CD4-positive, alpha-beta memory T cell (primary cell): ENCODE measurements around the gene PPM1N. TPM values are rescaled to one million over a fixed set of nuclear protein-coding genes. Genes with fewer than 3 reads are reported as not detected.

Experiments
- CTCF ChIA-PET: fragments of 350-600 bp; sonication (Branson Sonifier 250); formaldehyde crosslinking; loops from one replicate; lab custom pipeline; 2021; ENCODE audit warnings: inconsistent platforms; ENCODE audit not compliant: partially characterized antibody; lab: Charles Lee
- POLR2A ChIA-PET: fragments of 350-600 bp; sonication (Branson Sonifier 250); formaldehyde crosslinking; loops from one replicate; lab custom pipeline; 2021; ENCODE audit not compliant: partially characterized antibody; lab: Charles Lee
- DNase-seq, 5 donors: peaks; one replicate each; pipeline versions ENCODE4 v3.0.0 to v3.0.0-alpha.2; 2020 to 2022; ENCODE audit warnings: mixed read lengths in 1 of 5
- H3K27ac ChIP-seq: one replicate; pipeline ENCODE4 v1.7.0; 2013; ENCODE audit warnings: low read depth, low read length
- H3K27me3 ChIP-seq: 2 replicates; pipeline ENCODE4 v1.7.0; 2013; ENCODE audit warnings: mild to moderate bottlenecking, low read length, moderate library complexity; ENCODE audit not compliant: insufficient read depth
- H3K36me3 ChIP-seq: 2 replicates; pipeline ENCODE4 v1.7.0; 2013; ENCODE audit warnings: mild to moderate bottlenecking, low read length, moderate library complexity; ENCODE audit not compliant: insufficient read depth
- H3K4me1 ChIP-seq: 2 replicates; pipeline ENCODE4 v1.7.0; 2013; ENCODE audit warnings: mild to moderate bottlenecking, low read length, moderate library complexity; ENCODE audit not compliant: insufficient read depth
- H3K4me3 ChIP-seq, 2 donors: one replicate each; pipeline ENCODE4 v1.7.0; 2013; ENCODE audit warnings: low read length in 2 of 2, mild to moderate bottlenecking in 1 of 2
- H3K9me3 ChIP-seq, 2 donors: one replicate each; pipeline ENCODE4 v1.7.0; 2013; ENCODE audit warnings: low read length in 2 of 2, control low read depth in 1 of 2; ENCODE audit not compliant: control insufficient read depth in 1 of 2
- H3K27ac Mint-ChIP-seq, 7 donors: one replicate each; pipeline ENCODE4 v1.8.0; 2020 to 2021; ENCODE audit warnings: mixed read lengths in 7 of 7, mild to moderate bottlenecking in 6 of 7, inconsistent platforms in 3 of 7, moderate library complexity in 3 of 7
- H3K27me3 Mint-ChIP-seq, 2 donors: one replicate each; pipeline ENCODE4 v1.8.0; 2020 to 2021; ENCODE audit warnings: mixed read lengths in 2 of 2
- H3K36me3 Mint-ChIP-seq, 2 donors: one replicate each; pipeline ENCODE4 v1.8.0; 2020 to 2021; ENCODE audit warnings: mixed read lengths in 2 of 2, inconsistent platforms in 1 of 2, mild to moderate bottlenecking in 1 of 2
- H3K4me1 Mint-ChIP-seq, 4 donors: one replicate each; pipeline ENCODE4 v1.8.0; 2020 to 2021; ENCODE audit warnings: mixed read lengths in 4 of 4, mild to moderate bottlenecking in 1 of 4
- H3K4me3 Mint-ChIP-seq, 8 donors: one replicate each; pipeline ENCODE4 v1.8.0; 2020 to 2021; ENCODE audit warnings: mixed read lengths in 8 of 8, mild to moderate bottlenecking in 7 of 8, moderate library complexity in 6 of 8, inconsistent platforms in 3 of 8
- H3K9me3 Mint-ChIP-seq, 8 donors: one replicate each; pipeline ENCODE4 v1.8.0; 2020 to 2021; ENCODE audit warnings: mixed read lengths in 8 of 8, mild to moderate bottlenecking in 5 of 8, inconsistent platforms in 3 of 8, moderate library complexity in 1 of 8
- intact Hi-C: fragments of 100-400 bp; cut with micrococcal nuclease; formaldehyde crosslinking; loops from one replicate; pipeline ENCODE4 v1.15.1; 2023
- polyA plus RNA-seq, 2 donors: library from polyadenylated mRNA; unstranded; fragments of 300-500 nt; fragmentation: Illumina TruSeq; gene quantifications; one replicate each; pipeline ENCODE4 v1.2.3, GENCODE V29; 2021
- total RNA-seq, 2 experiments: library from RNA; stranded (reverse); gene quantifications; one replicate each; pipeline ENCODE4 v1.2.3, GENCODE V29; 2021

The PPM1N gene
- total and polyA plus RNA-seq, 4 experiments from 2014 or later, result 3.7 to 7.9 (median 4.9) TPM

GRCh38 chr19:45455707-45456499, 42.3 kb upstream of the PPM1N start:
- H3K27me3 ChIP-seq, result no peaks in the 10 kb centered on the region
- Mint-ChIP-seq H3K36me3 (peaks cover 0 to 8% of the 10 kb centered on the region in 2 donors), H3K27ac (peak overlapping the region; percentile 75 to 95 (median 86)), H3K4me3 (peak overlapping the region; percentile 54 to 81 (median 63)), H3K4me1 (peaks cover 20 to 48% (median 27%) of the 10 kb centered on the region in 4 donors), H3K27me3 (peaks cover 0 to 4% of the 10 kb centered on the region in 2 donors), H3K9me3 (no peaks in the 10 kb centered on the region)
- peak; percentile 51 to 91 (median 54) for DNase-seq
- intact Hi-C loops, result no loop called here
- CTCF ChIA-PET, result interaction anchor here (1.0 to 2.7 kb wide), 5 partner anchors 11 to 225 kb away, joined by 4 to 13 read pairs (median 5); partner anchors contain the start of gene FOSB
- peak overlapping the region; percentile 20 for H3K27ac ChIP-seq
- no peak overlapping the region for H3K4me3 ChIP-seq
- peaks cover 30% of the 10 kb centered on the region for H3K4me1 ChIP-seq
- POLR2A ChIA-PET, result interaction anchor here (0.9 to 15.5 kb wide), 2 partner anchors 12 to 23 kb away, joined by 8 to 240 read pairs; partner anchors contain the start of gene FOSB
- H3K36me3 ChIP-seq, result no peaks in the 10 kb centered on the region
- no peaks in the 10 kb centered on the region for H3K9me3 ChIP-seq

- peak overlapping the region; percentile 20 for H3K27ac ChIP-seq
- Mint-ChIP-seq H3K27me3 (peaks cover 0 to under 1% of the 10 kb centered on the region in 2 donors), H3K4me1 (peaks cover 18 to 43% (median 24%) of the 10 kb centered on the region in 4 donors), H3K4me3 (peak overlapping the region in 5 of 8 donors; percentile 47 to 81 (median 55)), H3K27ac (peak overlapping the region; percentile 75 to 95 (median 86)), H3K36me3 (peaks cover 0 to 3% of the 10 kb centered on the region in 2 donors), H3K9me3 (no peaks in the 10 kb centered on the region)
- H3K36me3 ChIP-seq, result no peaks in the 10 kb centered on the region
- DNase-seq, result no peak
- intact Hi-C loops, result no loop called here
- H3K4me3 ChIP-seq, result no peak overlapping the region
- POLR2A ChIA-PET, result interaction anchor here (0.9 to 15.5 kb wide), 2 partner anchors 12 to 23 kb away, joined by 8 to 240 read pairs; partner anchors contain the start of gene FOSB
- H3K4me1 ChIP-seq, result peaks cover 26% of the 10 kb centered on the region
- no peaks in the 10 kb centered on the region for H3K9me3 ChIP-seq
- no peaks in the 10 kb centered on the region for H3K27me3 ChIP-seq
- CTCF ChIA-PET, result interaction anchor here (1.0 to 2.7 kb wide), 5 partner anchors 11 to 224 kb away, joined by 4 to 13 read pairs (median 5); partner anchors contain the start of gene FOSB
Observed at GRCh38 chr19:45456500-45456815, 41.8 kb upstream of the PPM1N start.

GRCh38 chr19:45457776-45458175, 40.5 kb upstream of the PPM1N start:
- Histone ChIP-seq H3K36me3 (no peaks in the 10 kb centered on the region), H3K27ac (no peak overlapping the region), H3K4me3 (no peak overlapping the region), H3K27me3 (no peaks in the 10 kb centered on the region), H3K4me1 (peaks cover 17% of the 10 kb centered on the region), H3K9me3 (no peaks in the 10 kb centered on the region)
- Mint-ChIP-seq H3K4me3 (no peak overlapping the region), H3K36me3 (peaks cover 0 to 1% of the 10 kb centered on the region in 2 donors), H3K27me3 (no peaks in the 10 kb centered on the region), H3K9me3 (no peaks in the 10 kb centered on the region), H3K27ac (peak overlapping the region in 3 of 7 donors; percentile 15 to 37 (median 24)), H3K4me1 (peaks cover 10 to 33% (median 15%) of the 10 kb centered on the region in 4 donors)
- intact Hi-C loops, result no loop called here
- ChIA-PET CTCF (interaction anchor here (1.6 to 2.7 kb wide), 2 partner anchors 9 to 18 kb away, joined by 6 to 13 read pairs; partner anchors contain the start of gene FOSB), POLR2A (interaction anchor here (15.5 kb wide), 1 partner anchor 10 kb away, joined by 240 read pairs; the partner anchor contains the start of gene FOSB)
- DNase-seq, result no peak

GRCh38 chr19:45460807-45461347, 37.4 kb upstream of the PPM1N start:
- CTCF ChIA-PET, result interaction anchor here (2.0 to 2.4 kb wide), 2 partner anchors 17 to 22 kb away, joined by 7 to 9 read pairs; no protein-coding TSS in a partner anchor
- Mint-ChIP-seq H3K4me1 (peaks cover 3 to 14% (median 8%) of the 10 kb centered on the region in 4 donors), H3K27me3 (no peaks in the 10 kb centered on the region), H3K27ac (no peak overlapping the region), H3K36me3 (peaks cover 0 to 1% of the 10 kb centered on the region in 2 donors), H3K4me3 (no peak overlapping the region), H3K9me3 (no peaks in the 10 kb centered on the region)
- Histone ChIP-seq H3K4me1 (peaks cover 10% of the 10 kb centered on the region), H3K27ac (no peak overlapping the region), H3K4me3 (no peak overlapping the region), H3K9me3 (no peaks in the 10 kb centered on the region), H3K36me3 (no peaks in the 10 kb centered on the region), H3K27me3 (no peaks in the 10 kb centered on the region)
- intact Hi-C loops, result no loop called here
- no peak for DNase-seq
- POLR2A ChIA-PET, result interaction anchor here (1.4 to 1.7 kb wide), 2 partner anchors 8 to 10 kb away, joined by 3 to 8 read pairs; no protein-coding TSS in a partner anchor

GRCh38 chr19:45462174-45462573, 36.1 kb upstream of the PPM1N start:
- Histone ChIP-seq H3K9me3 (no peaks in the 10 kb centered on the region), H3K4me1 (peaks cover 3% of the 10 kb centered on the region), H3K27me3 (no peaks in the 10 kb centered on the region), H3K4me3 (no peak overlapping the region), H3K36me3 (no peaks in the 10 kb centered on the region), H3K27ac (no peak overlapping the region)
- H3K9me3 Mint-ChIP-seq, result no peaks in the 10 kb centered on the region
- intact Hi-C loops, result no loop called here
- no peaks in the 10 kb centered on the region for H3K27me3 Mint-ChIP-seq
- DNase-seq, result no peak
- CTCF ChIA-PET, result interaction anchor here (2.0 to 2.4 kb wide), 2 partner anchors 16 to 23 kb away, joined by 7 to 9 read pairs; no protein-coding TSS in a partner anchor
- peaks cover 2 to 10% (median 3%) of the 10 kb centered on the region in 4 donors for H3K4me1 Mint-ChIP-seq
- H3K27ac Mint-ChIP-seq, result no peak overlapping the region
- H3K36me3 Mint-ChIP-seq, result no peaks in the 10 kb centered on the region
- H3K4me3 Mint-ChIP-seq, result no peak overlapping the region
- POLR2A ChIA-PET, result interaction anchor here (0.7 kb wide), 1 partner anchor 9 kb away, joined by 3 read pairs; no protein-coding TSS in a partner anchor

GRCh38 chr19:45463241-45463640, 35.0 kb upstream of the PPM1N start:
- Mint-ChIP-seq H3K36me3 (peaks cover 0 to 7% of the 10 kb centered on the region in 2 donors), H3K27ac (peak overlapping the region in 1 of 7 donors; percentile 36), H3K4me1 (peaks cover 3 to 15% (median 4%) of the 10 kb centered on the region in 4 donors), H3K9me3 (peaks cover 0 to 7% (median 0%) of the 10 kb centered on the region in 8 donors), H3K4me3 (no peak overlapping the region), H3K27me3 (no peaks in the 10 kb centered on the region)
- intact Hi-C loops, result no loop called here
- DNase-seq, result no peak
- Histone ChIP-seq H3K27ac (no peak overlapping the region), H3K9me3 (no peaks in the 10 kb centered on the region), H3K4me3 (no peak overlapping the region), H3K4me1 (peaks cover 9% of the 10 kb centered on the region), H3K36me3 (no peaks in the 10 kb centered on the region), H3K27me3 (no peaks in the 10 kb centered on the region)
- CTCF ChIA-PET, result interaction anchor here (1.9 kb wide), 1 partner anchor 16 kb away, joined by 9 read pairs; no protein-coding TSS in a partner anchor
- POLR2A ChIA-PET, result no interaction called here
